HG02938 (cell line): ENCODE data around the gene AMN1.
A peak's percentile ranks its signal among the peaks of the same experiment; 100 is the strongest.
"Not testable (repeated sequence)": the region's sequence is repeated elsewhere in the genome, so short reads cannot be mapped to it uniquely, and the experiment has no call there.

Experiments used
- ATAC-seq: cut with Tn5 transposase; IDR thresholded peaks from one replicate; pipeline ENCODE4 v1.9.1; 2021; ENCODE audit warnings: mild to moderate bottlenecking, moderate library complexity; ENCODE audit not compliant: unreplicated experiment

AMN1 gene

DNA sequence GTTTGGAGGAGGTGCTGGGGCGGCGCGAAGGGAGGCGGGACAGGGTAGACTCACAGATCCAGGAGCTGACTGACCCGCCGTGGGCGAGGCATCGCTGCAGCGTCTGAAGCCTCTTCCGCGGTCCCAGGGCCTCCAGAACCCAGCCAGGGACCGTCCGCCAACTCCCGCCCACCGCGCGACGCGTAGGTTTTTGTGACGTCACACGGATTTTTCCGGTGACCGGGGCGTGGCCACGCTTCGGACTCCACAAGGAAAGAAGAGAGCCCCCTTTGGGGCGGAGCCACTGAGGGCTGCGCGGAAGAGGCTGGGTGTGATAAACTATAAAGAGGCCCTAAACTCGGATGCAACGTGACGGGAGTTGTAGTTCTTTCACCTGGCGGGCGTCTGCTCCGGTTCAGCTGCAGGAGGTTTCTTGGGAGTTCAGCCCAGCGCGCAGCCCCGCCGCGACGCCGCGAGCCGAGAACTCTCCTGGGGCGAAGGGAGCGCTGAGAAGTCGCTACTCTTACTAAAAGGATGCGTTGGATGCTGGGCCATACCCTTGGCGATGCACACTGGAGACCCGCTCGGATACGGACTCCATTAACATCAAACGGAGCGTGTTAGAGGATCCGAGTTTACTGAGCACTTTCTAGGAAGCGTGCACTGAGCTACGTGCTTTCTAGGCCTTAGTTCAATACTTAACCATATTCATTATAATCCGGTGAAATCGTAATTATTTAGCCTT lies at the start of gene AMN1:
Gene AMN1 (minus strand): TSS at position 105 of the 724 bp plus-strand sequence. CDS start 13 bp downstream, at position 92.
- peak; percentile 94 for ATAC-seq

DNA sequence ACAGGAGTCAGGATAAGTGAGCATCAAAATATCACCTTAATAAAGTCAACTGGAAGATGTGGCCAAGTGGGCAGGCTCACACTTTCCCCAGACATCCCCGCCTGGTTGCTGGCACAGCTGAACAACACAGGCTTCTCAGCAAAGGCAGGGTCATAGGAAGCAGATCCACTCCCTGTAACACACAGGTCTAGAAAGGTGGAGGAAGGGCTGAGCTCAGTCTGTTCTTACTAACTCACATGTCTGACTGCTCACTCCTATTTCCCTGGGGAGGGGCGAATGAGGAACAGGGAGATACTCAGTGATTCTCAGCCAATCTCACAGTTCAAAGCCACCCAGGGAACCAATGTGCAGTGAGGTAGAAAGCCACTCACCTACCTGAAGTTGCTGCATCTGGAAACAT lies 45.0 kb upstream of the AMN1 start:
- ATAC-seq = peak; percentile 67

DNA sequence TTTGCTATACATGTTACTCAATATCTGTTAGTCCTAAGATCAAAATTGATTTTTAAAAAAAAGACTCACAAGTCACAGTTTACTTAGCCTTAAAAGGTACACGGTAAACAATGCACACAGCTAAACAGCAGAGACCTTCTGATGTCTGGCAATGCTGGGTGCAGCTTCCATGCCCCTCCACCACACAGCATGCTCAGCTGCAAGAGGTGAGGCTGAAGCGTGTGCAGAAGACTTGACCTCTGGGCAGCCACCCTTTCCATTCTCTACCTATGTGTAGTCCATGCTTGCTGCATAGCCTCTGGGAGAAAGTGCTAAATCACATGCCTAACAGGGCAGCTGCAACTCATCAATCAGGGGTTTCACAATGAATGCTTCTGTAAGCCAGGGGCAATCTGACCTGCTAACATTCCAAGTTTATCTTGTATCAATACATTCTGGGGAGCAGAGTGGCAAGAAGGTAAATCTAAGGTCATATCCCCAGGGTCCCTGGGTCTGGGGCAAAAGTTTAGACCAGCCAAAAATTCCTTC lies 44.5 kb upstream of the AMN1 start:
- no peak for ATAC-seq

DNA sequence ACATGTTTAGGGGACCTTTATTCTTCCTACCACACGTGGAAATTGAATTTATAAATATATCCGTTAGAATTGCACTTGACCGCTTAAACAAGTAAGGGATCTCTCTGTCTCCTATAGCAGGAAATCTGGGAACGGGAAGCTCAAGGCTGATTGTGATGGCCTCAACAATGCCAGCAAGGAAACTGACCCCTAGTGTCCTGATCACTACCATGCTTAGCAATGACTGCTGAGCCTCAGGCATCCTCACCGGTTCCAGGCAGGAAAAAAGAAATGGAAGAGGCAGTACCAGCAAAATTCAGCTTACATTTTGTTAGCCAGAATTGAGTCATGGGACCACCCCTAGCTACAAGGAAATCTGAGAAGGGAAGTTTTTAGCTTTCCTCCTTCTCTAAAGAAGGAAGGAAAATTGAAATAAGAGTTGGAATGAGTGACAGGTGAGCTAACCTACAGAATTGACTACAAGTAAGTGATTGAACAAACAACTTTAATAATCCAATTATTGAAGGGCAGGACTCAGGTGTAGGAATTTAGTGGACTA lies 43.9 kb upstream of the AMN1 start:
- ATAC-seq = no peak

DNA sequence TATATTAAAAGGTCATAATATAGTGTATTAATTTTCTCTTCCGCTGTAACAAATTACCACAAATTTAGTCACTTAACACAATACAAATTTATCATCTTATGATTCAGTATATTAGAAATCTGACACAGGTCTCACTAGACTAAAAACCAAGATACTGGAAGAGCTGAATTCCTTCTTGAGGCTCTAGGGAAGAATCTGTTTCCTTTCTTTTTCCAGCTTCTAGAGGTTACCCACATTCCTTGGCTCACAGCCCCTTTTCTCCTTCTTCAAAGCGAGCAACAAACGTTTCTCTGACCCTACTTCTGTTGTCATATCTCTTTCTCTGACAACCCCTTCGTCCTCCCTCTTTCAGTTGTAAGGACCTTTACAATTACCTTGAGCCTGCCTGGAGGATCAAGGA lies 43.4 kb upstream of the AMN1 start:
- no peak for ATAC-seq

DNA sequence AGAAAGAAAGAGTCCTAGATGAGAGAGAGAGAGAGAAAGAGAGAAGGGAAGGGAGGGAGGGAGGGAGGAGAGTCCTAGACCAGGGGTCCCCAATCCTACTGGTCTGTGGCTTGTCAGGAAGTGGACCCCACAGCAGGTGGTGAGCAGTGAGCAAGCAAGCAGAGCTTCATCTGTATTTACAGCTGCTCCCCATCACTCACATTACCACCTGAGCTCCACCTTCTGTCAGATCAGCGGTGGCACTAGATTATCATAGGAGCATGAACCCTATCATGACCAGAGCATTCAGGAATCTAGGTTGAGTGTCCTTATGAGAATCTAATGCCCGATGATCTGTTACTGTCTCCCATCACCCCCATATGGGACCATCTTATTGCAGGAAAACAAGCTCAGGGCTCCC lies 39.2 kb upstream of the AMN1 start:
- ATAC-seq = no peak

DNA sequence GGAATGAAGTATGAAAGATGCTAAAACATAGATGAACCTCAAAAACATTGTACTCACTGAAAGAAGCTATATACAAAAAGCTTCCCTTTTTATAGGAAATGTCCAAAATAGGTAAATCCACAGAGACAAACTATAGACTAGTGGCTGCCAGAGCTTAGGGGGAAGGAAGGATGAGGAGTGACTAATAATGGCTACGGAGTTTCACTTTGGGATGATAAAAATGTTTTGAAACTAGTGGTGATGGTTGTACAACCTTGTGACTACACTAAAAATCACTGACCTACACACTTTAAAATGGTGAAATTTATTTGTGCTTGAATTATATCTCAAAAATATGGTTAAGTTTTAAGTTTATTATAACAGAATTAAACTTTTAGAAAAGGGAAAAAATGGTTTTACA lies 37.1 kb upstream of the AMN1 start:
- ATAC-seq = no peak

DNA sequence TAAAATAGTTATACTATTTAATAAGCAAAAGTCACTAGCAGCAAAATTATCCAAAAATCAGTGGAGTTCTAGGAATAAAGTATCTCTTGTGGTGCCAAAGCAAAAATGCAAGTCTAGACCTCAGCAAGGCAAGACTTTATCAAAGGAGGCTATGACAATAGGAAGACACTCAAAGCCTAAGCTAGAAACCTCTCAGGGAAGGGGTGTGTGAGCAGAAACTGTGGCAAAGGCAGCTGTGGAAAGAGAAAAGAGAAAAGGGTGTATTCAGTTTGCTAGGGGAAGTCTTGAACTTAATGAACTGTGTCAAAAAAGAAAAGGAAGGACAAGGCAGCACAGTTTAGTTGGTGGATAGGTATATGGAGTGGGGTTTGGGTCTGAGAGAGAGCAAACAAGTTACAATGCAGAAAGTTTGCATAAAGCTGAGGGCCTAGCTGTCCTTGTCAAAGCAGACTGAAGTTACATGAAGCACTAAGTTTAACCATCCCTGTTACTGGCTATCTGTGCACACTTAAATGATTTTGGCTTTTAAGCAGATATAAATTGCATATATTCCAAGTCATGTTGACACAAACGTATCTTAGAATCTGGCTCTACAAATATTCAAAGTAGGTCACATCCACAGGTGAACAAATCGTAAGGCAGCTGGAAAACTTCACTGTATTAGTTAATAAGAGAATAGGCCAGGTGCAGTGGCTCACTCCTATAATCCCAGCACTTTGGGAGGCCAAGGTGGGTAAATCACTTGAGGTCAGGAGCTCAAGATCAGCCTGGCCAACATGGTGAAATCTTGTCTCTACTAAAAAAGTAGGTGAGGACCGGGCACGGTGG lies 31.0 kb upstream of the AMN1 start:
- no peak for ATAC-seq

DNA sequence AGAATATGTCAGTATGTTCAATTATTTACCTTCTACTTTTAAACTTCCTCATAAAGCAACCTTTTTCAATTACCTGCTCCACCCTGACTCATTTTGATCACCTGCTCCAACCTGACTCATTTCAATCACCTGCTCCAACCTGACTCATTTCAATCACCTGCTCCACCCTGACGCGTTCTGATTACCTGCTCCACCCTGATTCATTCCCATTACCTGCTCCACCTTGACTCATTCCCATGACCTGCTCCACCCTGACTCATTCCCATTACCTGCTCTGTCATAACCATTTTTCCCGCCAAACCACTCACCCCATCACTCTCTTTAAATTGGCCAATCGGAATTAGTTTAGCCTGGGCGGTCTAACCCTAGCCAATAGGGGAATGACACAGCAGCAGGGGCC lies 29.5 kb upstream of the AMN1 start:
- not testable (repeated sequence) for ATAC-seq

DNA sequence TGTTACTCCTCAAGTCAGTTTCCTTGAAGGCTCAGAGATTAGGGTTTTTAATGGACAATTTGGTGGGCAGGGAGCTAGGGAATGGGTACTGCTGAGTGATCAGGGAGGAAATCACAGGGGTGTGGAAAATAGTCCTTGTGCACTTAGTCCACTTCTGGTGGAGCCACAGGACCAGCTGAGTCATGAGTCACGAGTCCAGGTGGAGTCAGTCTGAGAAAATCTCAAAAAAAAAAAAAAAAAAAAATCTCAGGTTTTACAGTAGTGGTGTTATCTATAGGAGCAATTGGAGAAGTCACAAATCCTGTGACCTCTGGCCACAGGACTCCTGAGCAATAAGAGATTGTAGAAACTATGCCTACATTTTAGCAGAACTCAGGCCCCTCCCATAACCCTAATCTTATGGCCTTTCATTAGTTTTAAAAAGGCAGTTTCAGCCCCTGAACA lies 28.2 kb upstream of the AMN1 start:
- ATAC-seq = no peak

DNA sequence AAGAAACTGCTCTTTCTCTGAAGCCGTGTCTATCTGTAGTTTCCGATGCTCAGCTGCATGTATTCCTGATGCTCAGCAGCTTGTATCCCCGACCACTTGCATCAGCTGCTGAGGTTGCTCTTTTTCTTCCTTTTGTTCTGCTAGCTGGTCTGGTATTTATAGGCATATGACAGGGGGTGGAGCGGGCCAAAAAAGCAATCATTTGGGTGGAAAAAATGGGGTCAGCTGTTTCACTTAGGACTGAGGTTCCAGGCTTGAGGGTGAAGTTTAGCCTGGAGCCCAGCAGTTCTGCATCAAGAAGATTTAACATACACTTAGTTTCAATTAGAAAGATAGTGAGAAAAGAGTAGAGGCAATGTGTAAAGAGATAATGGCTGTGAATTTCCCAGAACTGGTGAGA lies 23.6 kb upstream of the AMN1 start:
- no peak for ATAC-seq

DNA sequence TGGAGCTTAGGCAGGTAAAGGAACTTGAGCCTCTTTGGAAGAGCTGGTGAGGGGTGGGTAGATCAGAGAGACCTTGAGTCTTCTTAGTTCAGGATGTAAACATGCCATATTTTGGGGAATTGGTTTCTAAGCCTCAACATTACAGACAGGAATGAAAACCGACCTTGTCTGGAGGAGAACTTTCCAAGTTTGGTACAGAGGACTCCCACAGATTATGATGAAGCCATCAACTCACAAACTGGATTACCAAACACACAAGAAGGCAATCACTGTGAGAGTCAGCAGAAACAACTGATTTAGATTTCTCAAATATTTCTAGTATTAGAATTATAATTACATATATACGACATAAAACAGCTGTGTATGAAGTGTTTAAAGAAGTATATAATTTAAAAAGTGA lies 22.3 kb upstream of the AMN1 start:
- no peak for ATAC-seq

DNA sequence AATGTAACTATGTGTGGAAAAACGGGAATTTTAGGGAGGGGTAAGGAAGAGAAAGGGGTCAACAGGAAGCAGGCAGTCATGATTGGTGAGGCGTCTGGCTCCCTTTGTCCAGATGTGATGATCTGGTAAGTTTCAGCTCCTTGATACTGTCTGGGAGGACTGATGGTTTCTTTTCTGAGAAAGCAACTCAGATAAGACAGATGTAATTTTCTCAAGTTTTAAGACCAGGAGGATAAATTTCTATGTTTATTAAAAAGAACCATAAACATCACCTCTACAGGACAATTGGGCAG lies 21.9 kb upstream of the AMN1 start:
- no peak for ATAC-seq

DNA sequence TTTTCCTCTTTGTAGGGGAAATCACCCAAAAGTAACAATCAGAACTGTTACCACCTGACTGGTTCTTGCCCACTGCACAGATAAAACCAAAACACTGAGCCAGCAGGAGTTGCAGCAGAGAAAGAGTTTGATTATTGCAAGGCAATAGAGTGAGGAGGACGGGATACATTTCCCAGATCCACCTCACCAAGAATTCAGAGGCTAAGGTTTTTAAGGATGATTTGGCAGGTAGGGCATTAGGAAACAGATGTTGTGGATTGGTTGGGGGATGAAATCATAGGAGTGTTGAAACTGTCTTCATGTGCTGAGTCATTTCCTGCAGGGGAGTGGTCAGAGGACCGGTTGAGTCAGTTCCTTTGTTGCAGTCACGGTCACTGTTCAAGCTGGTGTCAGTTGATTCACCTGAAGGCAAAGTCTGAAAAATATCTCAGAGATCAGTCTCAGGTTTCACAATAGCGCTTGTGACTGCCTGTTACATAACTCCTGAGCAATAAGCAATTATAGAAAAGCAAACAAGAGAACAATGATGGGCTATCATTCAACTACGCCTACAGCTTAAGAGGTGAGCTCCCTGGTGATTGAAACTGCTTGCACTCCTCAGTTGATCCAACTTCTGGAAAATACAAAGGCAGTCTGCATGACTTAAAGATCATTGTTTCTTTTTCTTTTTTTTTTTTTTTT lies 20.3 kb upstream of the AMN1 start:
- peak; percentile 83 for ATAC-seq

DNA sequence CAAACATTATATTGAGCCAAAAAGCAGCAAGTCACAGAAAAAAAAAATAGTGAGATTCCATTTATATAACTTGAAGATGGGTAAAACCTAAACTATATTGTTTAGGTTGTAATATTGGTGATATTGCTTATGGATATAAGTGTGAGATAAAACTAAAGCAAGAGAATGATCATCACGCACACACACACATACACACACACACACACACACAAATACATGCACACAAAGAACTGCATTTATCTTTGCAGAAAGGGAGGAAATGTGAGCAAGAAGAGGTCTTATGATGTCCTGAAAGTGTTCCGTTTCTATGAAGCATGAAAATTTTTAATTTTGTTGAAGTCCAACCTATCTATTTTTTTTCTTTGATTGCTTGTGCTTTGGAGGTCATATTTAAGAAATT lies 16.4 kb upstream of the AMN1 start:
- no peak for ATAC-seq

DNA sequence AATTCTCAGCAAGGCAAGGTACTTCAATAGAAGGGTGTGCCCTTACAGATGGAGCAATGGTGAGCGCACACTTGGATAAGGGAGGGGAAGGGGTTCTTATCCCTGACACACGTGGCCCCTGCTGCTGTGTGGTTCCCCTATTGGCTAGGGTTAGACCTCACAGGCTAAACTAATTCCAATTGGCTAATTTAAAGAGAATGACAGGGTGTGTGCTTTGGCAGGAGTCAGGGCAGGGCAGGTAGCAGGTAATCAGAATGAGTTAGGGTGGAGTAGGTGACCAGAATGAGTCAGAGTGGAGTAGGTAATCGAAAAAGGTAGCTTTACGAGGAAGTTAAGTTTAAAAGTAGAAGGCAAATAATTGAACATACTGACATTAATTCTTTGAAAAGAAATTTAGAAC lies 15.5 kb upstream of the AMN1 start:
- ATAC-seq = not testable (repeated sequence)

DNA sequence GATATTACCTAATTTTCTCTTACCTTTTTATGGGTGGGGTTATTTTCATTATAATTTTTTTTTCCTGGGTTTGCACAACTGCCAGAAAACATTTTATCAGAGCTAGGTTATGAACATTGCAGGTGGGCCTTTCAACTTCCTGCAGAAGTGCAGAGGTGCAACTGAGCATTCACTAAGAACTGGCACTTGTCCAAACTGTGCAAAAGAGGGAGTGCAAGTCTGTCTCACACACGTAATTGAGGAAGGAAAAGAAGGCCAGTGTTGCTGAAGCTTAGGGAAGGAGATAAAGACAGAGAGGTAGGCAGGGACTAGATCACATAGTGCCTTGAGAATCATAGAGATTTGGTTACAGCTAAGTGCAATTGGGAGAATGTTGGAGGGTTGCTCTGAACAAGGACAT lies 14.1 kb upstream of the AMN1 start:
- no peak for ATAC-seq

DNA sequence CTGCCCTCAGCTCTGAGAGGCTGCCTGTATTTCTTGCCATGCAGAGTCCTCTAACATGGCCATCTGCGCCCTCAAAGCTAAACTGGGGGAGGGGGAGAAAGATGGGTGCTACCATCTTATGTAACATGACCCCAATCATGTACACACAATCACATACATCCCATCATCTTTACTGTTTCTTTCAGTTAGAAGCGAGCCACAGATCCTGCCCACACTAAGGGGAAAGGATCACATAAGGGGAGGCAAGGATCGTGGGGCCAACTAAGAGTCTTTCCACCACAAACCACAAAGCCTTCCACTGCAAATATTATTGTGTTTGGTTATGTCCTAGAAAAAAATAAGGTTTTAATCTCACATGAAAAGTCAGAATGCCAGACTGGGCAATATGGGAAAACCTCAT lies 11.8 kb upstream of the AMN1 start:
- ATAC-seq = no peak

DNA sequence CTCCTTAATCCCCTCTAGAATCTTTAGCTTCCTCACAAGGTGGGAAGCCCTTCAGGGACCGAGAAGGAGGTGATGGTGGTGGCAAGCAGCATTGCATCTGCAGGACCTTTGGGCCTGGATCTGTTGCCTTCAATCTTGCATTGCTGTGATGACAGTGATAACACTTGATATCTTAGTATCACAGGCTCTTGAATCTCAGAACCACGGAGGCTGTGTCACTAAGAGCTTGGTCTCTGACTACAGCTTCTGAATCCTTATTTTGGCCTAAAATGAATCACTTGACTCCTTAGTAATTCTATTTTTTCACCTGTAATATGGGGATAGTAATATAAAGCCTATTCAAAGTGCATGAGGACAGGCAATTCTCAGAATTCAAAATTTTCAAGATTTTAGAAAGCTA lies 8.9 kb upstream of the AMN1 start:
- no peak for ATAC-seq

DNA sequence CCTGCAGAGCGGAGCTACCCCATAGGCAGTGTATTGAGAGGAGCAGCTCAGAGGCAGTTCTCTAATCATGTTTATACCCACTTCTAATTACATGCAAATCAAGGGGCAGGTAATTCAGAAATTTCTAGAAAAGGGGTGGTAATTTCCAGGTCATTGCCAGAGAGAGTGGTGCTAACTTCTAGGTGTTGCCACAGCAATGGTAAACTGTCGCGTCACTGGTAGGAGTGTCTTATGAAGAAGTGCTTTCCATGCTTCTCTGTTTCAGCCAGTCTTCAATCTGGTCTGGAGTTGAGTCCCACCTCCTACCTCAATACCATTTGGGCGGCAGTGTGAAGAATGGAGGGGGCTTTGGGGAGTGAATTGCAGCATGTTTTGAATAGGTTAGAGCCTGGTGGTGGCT lies 8.5 kb upstream of the AMN1 start:
- no peak for ATAC-seq

DNA sequence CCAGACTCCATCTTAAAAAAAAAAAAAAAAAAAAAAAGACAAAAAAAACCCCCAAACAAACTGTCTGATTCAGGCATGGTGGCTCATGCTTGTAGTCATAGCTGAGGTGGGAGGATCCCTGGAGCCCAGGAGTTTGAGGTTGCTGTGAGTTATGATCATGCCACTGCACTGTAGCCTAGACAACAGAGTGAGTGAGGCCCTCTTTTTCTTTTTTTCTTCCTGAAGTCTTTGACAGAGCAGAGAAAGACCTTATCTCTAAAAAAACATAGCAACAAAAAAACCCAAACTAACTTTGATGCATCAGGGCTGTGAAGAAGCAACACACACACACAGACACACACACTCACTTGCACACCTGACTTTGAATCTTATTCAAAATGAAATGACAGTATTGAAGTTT lies 7.7 kb upstream of the AMN1 start:
- ATAC-seq = peak; percentile 56
